HepG2 (cell line): ENCODE results near the gene SPIRE1. TPM values are rescaled to one million over a fixed set of nuclear protein-coding genes. Genes with fewer than 3 reads are reported as not detected.

ENCODE experiments used
- ATAC-seq: fragments of 200-7000 bp; cut with Tn5 transposase; 3 replicates; pipeline ENCODE4 v1.9.1; 2020; ENCODE audit warnings: mild to moderate bottlenecking, moderate library complexity
- BruUV-seq: library from RNA; stranded (reverse); fragments of 400-500 nt; replicated peaks from 2 replicates; lab custom pipeline; 2021; lab: Mats Ljungman, UMichigan
- CTCF ChIA-PET: fragments of 300-600 bp; formaldehyde crosslinking; extraction: SDS; loops from one replicate; lab custom pipeline; 2021; ENCODE audit warnings: low total read pairs, inconsistent platforms, low intra/inter-chr PET ratio; lab: Yijun Ruan, JAX
- POLR2A ChIA-PET: fragments of 350-600 bp; sonication (Branson Sonifier 250); formaldehyde crosslinking; loops from one replicate; lab custom pipeline; 2020; ENCODE audit warnings: antibody characterized with exemption, inconsistent platforms; lab: Yijun Ruan, JAX
- DNase-seq: peaks from one replicate; pipeline ENCODE4 v3.0.0-alpha.2; 2015; ENCODE audit warnings: low spot score
- FAIRE-seq: peaks from 3 replicates; lab custom pipeline; 2011; peaks lifted over from hg19 to GRCh38; lab: Jason Lieb, UNC
- H2AFZ ChIP-seq: one replicate; pipeline ENCODE4 v1.6.1; 2011; ENCODE audit warnings: low read length, inconsistent platforms
- H3K27ac ChIP-seq: fragments of 300-600 bp; 3 replicates; pipeline ENCODE4 v1.8.0; 2011; ENCODE audit warnings: mixed run types, mild to moderate bottlenecking, mixed read lengths, low read length, inconsistent platforms; ENCODE audit not compliant: insufficient read depth; ENCODE audit errors: extremely low read length
- H3K27me3 ChIP-seq, 2 experiments: fragments of 200-600 bp in 1 of 2; 2 replicates in 1 of 2; 3 replicates in 1 of 2; pipeline versions ENCODE4 v1.6.0 to v1.8.0; 2011; ENCODE audit warnings: low read length in 2 of 2, mild to moderate bottlenecking in 2 of 2, moderate library complexity in 2 of 2, inconsistent platforms in 1 of 2; ENCODE audit not compliant: insufficient read depth in 2 of 2, control insufficient read depth in 1 of 2
- H3K36me3 ChIP-seq, 2 experiments: fragments of 200-600 bp in 1 of 2; replicated peaks in 1 of 2; 2 replicates in 1 of 2; 3 replicates in 1 of 2; pipeline versions ENCODE4 v1.5.1 to v1.8.0; 2011; ENCODE audit warnings: low read length in 2 of 2, inconsistent platforms in 1 of 2; ENCODE audit not compliant: insufficient read depth in 2 of 2, control insufficient read depth in 1 of 2
- H3K4me1 ChIP-seq: 2 replicates; pipeline ENCODE4 v1.5.1; 2012; ENCODE audit warnings: low read length, inconsistent platforms; ENCODE audit not compliant: insufficient read depth
- H3K4me2 ChIP-seq: 2 replicates; pipeline ENCODE4 v1.6.0; 2011; ENCODE audit warnings: low read depth, low read length, inconsistent platforms
- H3K4me3 ChIP-seq, 3 experiments: fragments of 200-600 bp in 1 of 3; sonication (generic), shearing (Covaris generic) in 1 of 3; replicated peaks in 1 of 3; 2 replicates each; pipeline ENCODE4 v1.5.1; 2011 to 2016; ENCODE audit warnings: low read length in 3 of 3, inconsistent platforms in 2 of 3, low read depth in 2 of 3, mild to moderate bottlenecking in 2 of 3, control low read depth in 1 of 3, mixed read lengths in 1 of 3; ENCODE audit not compliant: insufficient read depth in 1 of 3
- H3K79me2 ChIP-seq: one replicate; pipeline ENCODE4 v1.6.1; 2011; ENCODE audit warnings: low read length, inconsistent platforms; ENCODE audit not compliant: insufficient read depth
- H3K9ac ChIP-seq: 2 replicates; pipeline ENCODE4 v1.6.0; 2011; ENCODE audit warnings: mild to moderate bottlenecking, low read depth, low read length, inconsistent platforms; ENCODE audit not compliant: insufficient read depth
- H3K9me3 ChIP-seq: 2 replicates; pipeline ENCODE4 v1.5.1; 2012; ENCODE audit warnings: mild to moderate bottlenecking, low read length
- H4K20me1 ChIP-seq: 2 replicates; pipeline ENCODE4 v1.6.0; 2011; ENCODE audit warnings: inconsistent platforms, mild to moderate bottlenecking, low read length, moderate library complexity; ENCODE audit not compliant: insufficient read depth
- CEBPG ChIP-seq: IDR thresholded peaks from 2 replicates; pipeline ENCODE4 v1.6.1; 2016
- HNRNPL ChIP-seq: fragments of 200-400 bp; formaldehyde crosslinking; IDR thresholded peaks from 2 replicates; pipeline ENCODE4 v1.6.1; 2017; ENCODE audit warnings: mild to moderate bottlenecking, low read depth, low read length
- IRX3 ChIP-seq: sonication (generic); formaldehyde crosslinking; IDR thresholded peaks from 2 replicates; pipeline ENCODE4 v1.8.1; 2023; ENCODE audit warnings: mild to moderate bottlenecking, low read depth, missing genetic modification reagents, borderline replicate concordance
- JDP2 ChIP-seq: sonication (generic); formaldehyde crosslinking; IDR thresholded peaks from 2 replicates; pipeline ENCODE4 v1.8.1; 2022; ENCODE audit warnings: missing genetic modification reagents, borderline replicate concordance
- ONECUT2 ChIP-seq: sonication (generic); formaldehyde crosslinking; IDR thresholded peaks from 2 replicates; pipeline ENCODE4 v1.4.0; 2020; ENCODE audit warnings: missing genetic modification reagents
- RAD21 ChIP-seq: fragments of 450-650 bp; formaldehyde crosslinking; IDR thresholded peaks from 2 replicates; pipeline ENCODE4 v1.5.0; 2020; ENCODE audit warnings: mild to moderate bottlenecking
- ZNF251 ChIP-seq: sonication (generic); formaldehyde crosslinking; IDR thresholded peaks from 2 replicates; pipeline ENCODE4 v1.9.0; 2021; ENCODE audit warnings: mild to moderate bottlenecking, missing genetic modification reagents
- ZNF282 ChIP-seq: fragments of 450-650 bp; IDR thresholded peaks from 2 replicates; pipeline ENCODE4 v1.6.1; 2018; ENCODE audit not compliant: partially characterized antibody
- ZNF350 ChIP-seq: sonication (generic); formaldehyde crosslinking; IDR thresholded peaks from 2 replicates; pipeline ENCODE4 v1.4.0; 2020; ENCODE audit warnings: mild to moderate bottlenecking, low read depth, missing genetic modification reagents, borderline replicate concordance
- ZNF598 ChIP-seq: sonication (generic); formaldehyde crosslinking; IDR thresholded peaks from 2 replicates; pipeline ENCODE4 v1.5.1; 2020; ENCODE audit warnings: mild to moderate bottlenecking, missing genetic modification reagents, borderline replicate concordance
- ZNF678 ChIP-seq: sonication (generic); formaldehyde crosslinking; IDR thresholded peaks from 2 replicates; pipeline ENCODE4 v1.4.0; 2020; ENCODE audit warnings: mild to moderate bottlenecking, missing genetic modification reagents
- WGBS: methylation state at CpG from one replicate; pipeline ENCODE4 v1.1.6; 2017; ENCODE audit warnings: low lambda C conversion rate; 5-methylcytosine and 5-hydroxymethylcytosine counted together
- in situ Hi-C: cut with HindIII; loops from 2 replicates; pipeline ENCODE4 v1.10.0; 2017; ENCODE audit warnings: low pct_unique_long_range_greater_than_20kb; ENCODE audit not compliant: extremely low pct_ligation_motif_present
- intact Hi-C: fragments of 100-400 bp; cut with micrococcal nuclease; formaldehyde crosslinking; loops from one replicate; pipeline ENCODE4 v1.10.0; 2022; ENCODE audit not compliant: unreplicated experiment
- polyA plus RNA-seq, 8 experiments: library from polyadenylated mRNA; depleted of rRNA in 3 of 8; stranded (reverse) in 7 of 8; unstranded in 1 of 8; fragments of >200 nt; fragmentation: Illumina TruSeq in 4 of 8; extraction: Trizol in 4 of 8; gene quantifications; 2 replicates each; pipeline versions ENCODE4 v1.2.1 to v1.2.3, GENCODE V29; 2011 to 2016; ENCODE audit warnings: low read depth in 4 of 8, missing spikeins in 1 of 8, mixed read lengths in 1 of 8; ENCODE audit not compliant: insufficient read depth in 1 of 8
- total RNA-seq, 5 experiments: library from RNA; depleted of rRNA; stranded (reverse); fragments of >200 nt; fragmentation: Illumina TruSeq; extraction: Trizol; gene quantifications; 2 replicates each; pipeline ENCODE4 v1.2.3, GENCODE V29; 2016; ENCODE audit warnings: low read depth in 1 of 5
- TF ChIP-seq, protein P1 (sequence below): sonication (generic); formaldehyde crosslinking; IDR thresholded peaks from 2 replicates; pipeline ENCODE4 v1.5.0; 2020; ENCODE audit warnings: mild to moderate bottlenecking, missing genetic modification reagents, moderate library complexity
- TF ChIP-seq, protein P2 (sequence below): sonication (generic); formaldehyde crosslinking; IDR thresholded peaks from 2 replicates; pipeline ENCODE4 v1.4.0; 2020; ENCODE audit warnings: missing genetic modification reagents

The SPIRE1 gene
- total and polyA plus RNA-seq, 2 of the 13 experiments (the other 11 are each of a cell fraction or from before 2014, with no cell fraction given), result 9.9 to 21.3 TPM

DNA sequence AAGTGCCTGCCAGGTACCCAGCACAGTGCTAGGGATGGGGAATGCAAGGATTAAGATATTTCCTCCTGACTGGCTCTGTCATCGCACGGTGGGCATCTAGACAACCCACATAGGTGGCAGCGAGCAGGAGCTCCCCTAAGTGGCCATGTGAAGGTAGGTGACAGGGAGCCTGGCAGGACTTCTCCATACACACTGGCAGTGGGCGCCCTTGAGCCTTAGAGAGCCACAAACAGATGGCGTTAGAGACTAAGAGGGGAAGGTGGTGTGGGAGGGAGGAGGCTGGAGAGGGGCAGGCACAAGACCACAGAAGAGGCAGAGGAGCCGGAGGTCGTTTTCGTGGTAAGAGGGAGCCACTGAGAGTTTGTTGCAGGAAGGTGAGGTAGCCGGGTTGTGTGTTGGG is 235.0 kb downstream of the SPIRE1 start (continued):
- TF ChIP-seq, protein P1, sequence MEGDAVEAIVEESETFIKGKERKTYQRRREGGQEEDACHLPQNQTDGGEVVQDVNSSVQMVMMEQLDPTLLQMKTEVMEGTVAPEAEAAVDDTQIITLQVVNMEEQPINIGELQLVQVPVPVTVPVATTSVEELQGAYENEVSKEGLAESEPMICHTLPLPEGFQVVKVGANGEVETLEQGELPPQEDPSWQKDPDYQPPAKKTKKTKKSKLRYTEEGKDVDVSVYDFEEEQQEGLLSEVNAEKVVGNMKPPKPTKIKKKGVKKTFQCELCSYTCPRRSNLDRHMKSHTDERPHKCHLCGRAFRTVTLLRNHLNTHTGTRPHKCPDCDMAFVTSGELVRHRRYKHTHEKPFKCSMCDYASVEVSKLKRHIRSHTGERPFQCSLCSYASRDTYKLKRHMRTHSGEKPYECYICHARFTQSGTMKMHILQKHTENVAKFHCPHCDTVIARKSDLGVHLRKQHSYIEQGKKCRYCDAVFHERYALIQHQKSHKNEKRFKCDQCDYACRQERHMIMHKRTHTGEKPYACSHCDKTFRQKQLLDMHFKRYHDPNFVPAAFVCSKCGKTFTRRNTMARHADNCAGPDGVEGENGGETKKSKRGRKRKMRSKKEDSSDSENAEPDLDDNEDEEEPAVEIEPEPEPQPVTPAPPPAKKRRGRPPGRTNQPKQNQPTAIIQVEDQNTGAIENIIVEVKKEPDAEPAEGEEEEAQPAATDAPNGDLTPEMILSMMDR (CRISPR knock-in tag), result peak; percentile 46; the same call in 1 of the 2 replicates
- no peak for TF ChIP-seq ZNF598 (CRISPR knock-in tag)
- TF ChIP-seq JDP2 (CRISPR knock-in tag), result no peak
- TF ChIP-seq CEBPG (CRISPR knock-in tag), result no peak
- TF ChIP-seq RAD21, result 0 out of 2 replicates have a peak, but pooled peaks have one; percentile 14
- TF ChIP-seq ZNF251 (CRISPR knock-in tag), result no peak
- peak; percentile 82 for TF ChIP-seq HNRNPL

DNA sequence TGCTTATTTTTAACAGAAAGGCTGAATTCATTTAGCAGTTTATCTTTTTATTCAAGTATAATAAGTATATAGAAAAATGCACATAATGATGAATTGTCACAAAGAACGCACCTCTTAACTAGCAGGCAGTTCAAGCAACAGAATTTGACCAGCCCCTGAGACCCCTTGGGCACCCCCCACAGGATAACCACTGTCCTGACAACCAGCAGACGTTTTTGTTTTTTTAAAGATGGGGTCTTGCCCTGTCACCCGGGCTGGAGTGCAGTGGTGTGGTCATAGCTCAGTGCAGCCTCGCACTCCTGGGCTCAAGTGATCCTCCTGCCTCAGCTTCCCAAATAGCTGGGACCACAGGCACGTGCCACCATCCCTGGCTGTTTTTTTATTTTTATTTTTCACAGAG is 236.2 kb downstream of the SPIRE1 start:
- ChIA-PET POLR2A (interaction anchor here (0.7 to 2.4 kb wide), 5 partner anchors 12 to 235 kb away, joined by 3 to 15 read pairs (median 3); partner anchors contain the start of gene AFG3L2), CTCF (interaction anchor here (2.2 kb wide), 1 partner anchor 30 kb away, joined by 5 read pairs; no protein-coding TSS in a partner anchor)
- 70% methylated on average over 5 of the region's 5 CpGs for WGBS
- in situ Hi-C loops, result no loop called here
- peak overlapping the region; percentile 51 for H2AFZ ChIP-seq
- H3K9me3 ChIP-seq, result no peaks in the 10 kb centered on the region
- TF ChIP-seq IRX3 (CRISPR knock-in tag), result no peak
- TF ChIP-seq ZNF678, result no peak
- TF ChIP-seq ONECUT2, result no peak
- no peak for TF ChIP-seq ZNF282
- TF ChIP-seq, protein P2, sequence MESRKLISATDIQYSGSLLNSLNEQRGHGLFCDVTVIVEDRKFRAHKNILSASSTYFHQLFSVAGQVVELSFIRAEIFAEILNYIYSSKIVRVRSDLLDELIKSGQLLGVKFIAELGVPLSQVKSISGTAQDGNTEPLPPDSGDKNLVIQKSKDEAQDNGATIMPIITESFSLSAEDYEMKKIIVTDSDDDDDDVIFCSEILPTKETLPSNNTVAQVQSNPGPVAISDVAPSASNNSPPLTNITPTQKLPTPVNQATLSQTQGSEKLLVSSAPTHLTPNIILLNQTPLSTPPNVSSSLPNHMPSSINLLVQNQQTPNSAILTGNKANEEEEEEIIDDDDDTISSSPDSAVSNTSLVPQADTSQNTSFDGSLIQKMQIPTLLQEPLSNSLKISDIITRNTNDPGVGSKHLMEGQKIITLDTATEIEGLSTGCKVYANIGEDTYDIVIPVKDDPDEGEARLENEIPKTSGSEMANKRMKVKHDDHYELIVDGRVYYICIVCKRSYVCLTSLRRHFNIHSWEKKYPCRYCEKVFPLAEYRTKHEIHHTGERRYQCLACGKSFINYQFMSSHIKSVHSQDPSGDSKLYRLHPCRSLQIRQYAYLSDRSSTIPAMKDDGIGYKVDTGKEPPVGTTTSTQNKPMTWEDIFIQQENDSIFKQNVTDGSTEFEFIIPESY (CRISPR knock-in tag), result no peak
- TF ChIP-seq ZNF350 (CRISPR knock-in tag), result no peak
- TF ChIP-seq, all 625 proteins: peak for 0
- ATAC-seq (no peak), FAIRE-seq (no peak), DNase-seq (no peak)
- H3K27ac ChIP-seq, result peak overlapping the region; percentile 92
- H3K4me1 ChIP-seq, result peaks cover 48% of the 10 kb centered on the region
- peak overlapping the region; percentile 76 to 87 (median 86); a peak in 5 of 6 replicates for H3K4me3 ChIP-seq
- intact Hi-C loops, result loop anchor here (2.0 kb wide), 1 partner anchor 25 kb away; no protein-coding TSS in a partner anchor
- H3K27me3 ChIP-seq, result no peaks in the 10 kb centered on the region
- H4K20me1 ChIP-seq, result no peaks in the 10 kb centered on the region
- peak overlapping the region; percentile 86 for H3K4me2 ChIP-seq
- peaks cover 2% of the 10 kb centered on the region for H3K79me2 ChIP-seq
- H3K9ac ChIP-seq, result peak overlapping the region; percentile 81
- TSS peak; percentile 85 for BruUV-seq
- no peaks in the 10 kb centered on the region for H3K36me3 ChIP-seq
